Frontal cortex (tissue), 1 donor: ENCODE data around the gene PRMT9. TPM values are rescaled to one million over a fixed set of nuclear protein-coding genes. Genes with fewer than 3 reads are reported as not detected.

Experiments
- total RNA-seq: library from RNA; depleted of rRNA; stranded (reverse); fragments of >200 nt; gene quantifications from one replicate; pipeline ENCODE4 v1.2.3, GENCODE V29; 2014

Gene PRMT9
- total RNA-seq, 1 donor from 2014 or later: 13.0 TPM

Other genes starting within 250 kb of the PRMT9 start
- gene EDNRA, start 203.1 kb downstream of the PRMT9 start, total RNA-seq: 9.4 TPM
- 47.7 TPM for gene TMEM184C, start 66.8 kb downstream of the PRMT9 start, total RNA-seq
- 2.9 TPM for gene ARHGAP10, start 47.9 kb upstream of the PRMT9 start, total RNA-seq